HG02571 (cell line): ENCODE data around the gene ZNF780A.
"Not testable (repeated sequence)": the region's sequence is repeated elsewhere in the genome, so short reads cannot be mapped to it uniquely, and the experiment has no call there.

Experiments used
- ATAC-seq: cut with Tn5 transposase; IDR thresholded peaks from one replicate; pipeline ENCODE4 v1.9.1; 2021; ENCODE audit warnings: mild to moderate bottlenecking, moderate library complexity; ENCODE audit not compliant: unreplicated experiment

Gene ZNF780A

GRCh38 chr19:40090241-40091204 lies at the start of gene ZNF780A:
Gene ZNF780A (minus strand): TSS chr19:40090943. CDS start chr19:40084753, 6,190 bp downstream.
- ATAC-seq, result peak; percentile 70

GRCh38 chr19:40139533-40140287 lies 49.0 kb upstream of the ZNF780A start:
- ATAC-seq, result no peak

DNA sequence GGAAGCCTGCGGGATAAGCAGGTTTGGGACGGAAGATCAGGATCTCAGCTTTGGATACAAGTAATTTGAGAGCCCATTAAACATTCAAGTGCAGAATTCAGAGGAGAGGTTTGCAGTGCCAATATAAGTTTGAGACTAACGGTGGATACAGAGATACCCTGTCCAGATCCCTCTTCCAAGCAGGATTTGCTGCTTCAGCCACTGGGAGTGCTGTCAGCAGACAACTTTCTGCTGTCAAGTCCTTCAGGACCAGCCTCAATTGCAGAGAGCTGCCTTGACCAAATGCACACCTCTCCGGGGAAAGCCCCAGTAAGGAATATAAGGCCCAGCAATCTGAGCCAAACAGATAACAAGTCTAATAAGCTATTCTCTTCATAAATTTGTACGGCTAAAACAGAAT lies 46.1 kb upstream of the ZNF780A start:
- ATAC-seq, result no peak

GRCh38 chr19:40134866-40135265 lies 44.1 kb upstream of the ZNF780A start:
- ATAC-seq, result no peak

GRCh38 chr19:40133491-40133890 lies 42.7 kb upstream of the ZNF780A start:
- no peak for ATAC-seq

DNA sequence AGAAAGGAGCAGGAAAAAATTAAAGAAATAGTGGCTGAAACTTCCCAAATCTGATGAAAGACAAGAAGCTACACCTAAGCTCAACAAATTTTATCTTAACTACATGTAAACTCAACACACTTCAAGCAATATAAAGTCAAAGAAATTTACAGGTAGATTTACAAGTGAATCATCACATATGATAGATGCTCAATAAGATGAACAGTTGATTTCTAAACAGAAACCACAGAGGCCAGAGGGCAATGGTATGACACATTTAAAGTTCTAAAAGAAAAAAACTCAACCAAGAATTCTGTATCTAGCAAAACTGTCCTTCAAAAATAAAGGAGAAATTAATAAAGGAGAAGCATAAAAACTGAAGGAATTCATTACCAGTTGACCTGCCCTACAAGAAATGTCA lies 39.3 kb upstream of the ZNF780A start:
- ATAC-seq, result no peak

DNA sequence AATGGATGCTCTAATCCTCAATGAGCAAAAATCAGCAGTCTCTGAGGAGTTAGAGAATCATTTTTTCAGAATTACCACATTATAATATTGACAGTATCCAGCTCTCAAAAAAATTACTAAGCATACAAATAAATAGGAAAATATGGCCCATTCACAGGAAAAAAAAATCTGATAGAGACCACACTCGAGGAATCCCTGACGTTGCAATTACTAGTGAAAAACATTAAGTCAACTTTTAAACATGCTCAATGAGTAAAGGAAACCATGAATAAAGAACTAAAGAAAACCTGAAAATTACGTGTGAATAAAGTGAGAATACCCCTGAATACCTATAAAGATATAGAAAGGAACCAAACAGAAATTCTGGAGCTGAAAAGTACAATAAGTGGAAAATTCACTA lies 38.7 kb upstream of the ZNF780A start:
- ATAC-seq, result no peak

DNA sequence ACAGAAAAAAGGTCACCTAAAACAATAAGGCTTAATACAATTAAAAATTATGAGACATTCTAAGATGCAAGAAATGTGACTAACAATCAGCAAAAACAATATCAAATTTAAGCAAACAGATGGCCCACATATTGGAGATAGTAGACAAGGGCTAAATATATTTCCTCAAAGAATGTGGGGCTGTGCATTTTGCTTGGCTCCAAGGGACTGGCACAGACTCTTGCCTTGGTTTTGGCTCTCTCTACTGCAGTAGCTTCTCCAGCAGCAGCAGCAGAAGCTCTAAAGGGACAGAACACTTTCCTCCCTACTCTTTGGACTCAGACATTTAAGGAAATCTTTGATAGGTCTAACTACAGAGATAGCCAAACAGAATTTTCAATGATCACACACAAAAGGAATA lies 38.2 kb upstream of the ZNF780A start:
- ATAC-seq, result no peak

GRCh38 chr19:40119380-40119779 lies 28.6 kb upstream of the ZNF780A start:
- ATAC-seq, result no peak

- ATAC-seq, result not testable (repeated sequence)
These were observed 27.9 kb upstream of the ZNF780A start for GRCh38 chr19:40118638-40119037.

DNA sequence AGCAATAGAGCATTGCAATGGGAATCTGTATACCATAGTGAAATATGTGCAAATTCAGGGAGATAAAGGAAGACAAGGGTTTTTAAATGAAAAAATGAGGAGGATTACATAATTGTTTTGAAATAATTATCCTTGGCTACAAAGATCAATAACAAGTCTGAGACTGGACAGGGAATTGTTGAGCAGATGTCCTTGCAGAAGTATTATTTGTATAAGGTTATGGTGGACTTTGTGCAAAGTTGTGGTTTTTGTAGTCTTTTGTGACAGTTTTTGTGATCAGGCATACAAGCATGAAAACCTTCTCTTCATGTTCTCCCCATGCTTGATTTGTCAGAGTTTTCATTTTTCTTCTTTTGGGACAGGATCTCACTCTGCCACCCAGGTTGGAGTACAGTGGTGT lies 25.3 kb upstream of the ZNF780A start:
- ATAC-seq, result no peak

DNA sequence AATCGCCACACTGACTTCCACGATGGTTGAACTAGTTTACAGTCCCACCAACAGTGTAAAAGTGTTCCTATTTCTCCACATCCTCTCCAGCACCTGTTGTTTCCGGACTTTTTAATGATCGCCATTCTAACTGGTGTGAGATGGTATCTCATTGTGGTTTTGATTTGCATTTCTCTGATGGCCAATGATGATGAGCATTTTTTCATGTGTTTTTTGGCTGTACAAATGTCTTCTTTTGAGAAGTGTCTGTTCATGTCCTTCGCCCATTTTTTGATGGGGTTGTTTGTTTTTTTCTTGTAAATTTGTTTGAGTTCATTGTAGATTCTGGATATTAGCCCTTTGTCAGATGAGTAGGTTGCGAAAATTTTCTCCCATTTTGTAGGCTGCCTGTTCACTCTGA lies 23.4 kb upstream of the ZNF780A start:
- not testable (repeated sequence) for ATAC-seq

- ATAC-seq, result not testable (repeated sequence)
These were observed 21.5 kb upstream of the ZNF780A start for GRCh38 chr19:40112271-40112670.

GRCh38 chr19:40110570-40110969 lies 19.8 kb upstream of the ZNF780A start:
- ATAC-seq, result no peak

DNA sequence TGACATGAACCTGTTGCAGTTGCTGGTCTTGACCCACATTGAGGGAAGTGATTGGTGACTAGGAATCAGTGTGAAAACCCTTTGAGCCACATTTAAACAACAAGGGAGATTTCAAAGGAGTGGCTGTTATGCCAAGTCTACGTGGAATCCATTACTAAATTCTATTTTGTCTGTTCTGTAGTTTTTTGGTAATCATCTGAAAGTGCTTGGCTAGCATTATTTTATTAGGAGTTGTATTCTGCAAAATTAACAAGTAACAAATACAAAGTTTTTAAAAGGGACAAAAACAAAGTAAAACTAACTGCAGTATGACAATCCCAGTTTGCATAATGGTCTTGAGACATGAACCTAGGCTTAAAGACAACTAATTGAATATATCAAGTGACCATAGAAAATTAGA lies 14.0 kb upstream of the ZNF780A start:
- no peak for ATAC-seq

- no peak for ATAC-seq
These were observed 12.9 kb upstream of the ZNF780A start for GRCh38 chr19:40103600-40103999.

- ATAC-seq, result no peak
These were observed 11.1 kb upstream of the ZNF780A start for GRCh38 chr19:40101813-40102212.

- ATAC-seq, result no peak
These were observed 2.7 kb upstream of the ZNF780A start for GRCh38 chr19:40093416-40093815.

DNA sequence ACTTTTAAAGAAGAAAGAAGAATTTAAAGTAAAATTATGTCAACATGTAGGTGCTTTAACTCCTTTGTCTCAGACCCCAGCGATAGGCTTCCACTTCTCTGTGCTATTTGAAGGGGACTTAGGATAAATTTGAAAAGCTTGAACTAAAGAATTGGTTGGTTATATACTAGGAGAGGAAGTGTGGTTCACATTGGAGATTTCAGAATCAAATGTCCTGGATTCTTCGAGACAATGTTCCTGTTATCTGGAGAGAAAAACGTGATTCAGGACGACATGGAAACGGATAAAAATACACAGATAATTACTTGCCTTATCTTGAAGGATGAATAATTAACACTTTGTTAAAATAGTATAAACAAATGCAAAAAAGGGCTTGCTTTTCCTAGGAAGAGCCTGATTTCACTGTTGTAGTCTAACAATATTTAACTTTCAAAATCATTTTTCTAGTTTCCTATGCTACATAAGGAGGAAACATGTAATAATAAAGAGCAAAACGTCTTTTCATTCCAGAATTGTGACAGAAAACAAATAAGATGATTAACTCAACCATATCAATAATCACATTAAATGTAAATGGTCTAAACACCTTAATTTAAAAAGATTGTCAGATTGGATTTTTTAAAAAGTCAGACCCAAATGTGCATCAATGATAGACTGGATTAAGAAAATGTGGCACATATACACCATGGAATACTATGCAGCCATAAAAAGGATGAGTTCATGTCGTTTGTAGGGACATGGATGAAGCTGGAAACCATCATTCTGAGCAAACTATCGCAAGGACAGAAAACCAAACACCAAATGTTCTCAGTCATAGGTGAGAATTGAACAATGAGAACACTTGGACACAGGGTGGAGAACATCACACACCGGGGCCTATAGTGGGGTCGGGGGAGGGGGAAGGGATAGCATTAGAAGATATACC lies 724 bp upstream of the ZNF780A start:
- ATAC-seq, result no peak

DNA sequence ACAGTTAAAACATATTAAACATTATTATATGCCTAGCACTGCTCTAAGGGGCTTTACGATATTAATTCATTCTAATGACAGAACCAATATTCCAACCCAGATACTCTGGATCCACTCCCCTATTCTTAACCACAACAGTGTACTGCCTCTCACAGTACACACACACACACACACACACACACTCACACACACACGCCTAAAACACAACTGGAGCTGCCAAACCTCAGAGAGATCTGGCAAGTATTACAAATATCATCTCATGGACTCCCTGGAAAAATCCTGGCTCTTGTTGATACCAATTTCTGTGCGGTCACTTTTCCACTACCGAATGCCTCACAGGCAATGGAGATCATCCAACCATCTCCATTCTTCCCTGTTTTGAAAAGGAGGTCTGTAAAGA lies 1.3 kb downstream of the ZNF780A start:
- no peak for ATAC-seq
